IPS-18c (cell line): ENCODE measurements around the gene PCSK5.
A peak's percentile ranks its signal among the peaks of the same experiment; 100 is the strongest.

ENCODE experiments used
- H3K4me3 ChIP-seq: 2 replicates; pipeline ENCODE4 v1.7.0; 2013; ENCODE audit warnings: low read depth, mild to moderate bottlenecking, low read length, moderate library complexity; ENCODE audit not compliant: insufficient read depth
- H3K9me3 ChIP-seq: one replicate; pipeline ENCODE4 v1.6.1; 2013; ENCODE audit warnings: mild to moderate bottlenecking, low read length, moderate library complexity; ENCODE audit not compliant: control insufficient read depth, insufficient read depth

PCSK5 gene

DNA sequence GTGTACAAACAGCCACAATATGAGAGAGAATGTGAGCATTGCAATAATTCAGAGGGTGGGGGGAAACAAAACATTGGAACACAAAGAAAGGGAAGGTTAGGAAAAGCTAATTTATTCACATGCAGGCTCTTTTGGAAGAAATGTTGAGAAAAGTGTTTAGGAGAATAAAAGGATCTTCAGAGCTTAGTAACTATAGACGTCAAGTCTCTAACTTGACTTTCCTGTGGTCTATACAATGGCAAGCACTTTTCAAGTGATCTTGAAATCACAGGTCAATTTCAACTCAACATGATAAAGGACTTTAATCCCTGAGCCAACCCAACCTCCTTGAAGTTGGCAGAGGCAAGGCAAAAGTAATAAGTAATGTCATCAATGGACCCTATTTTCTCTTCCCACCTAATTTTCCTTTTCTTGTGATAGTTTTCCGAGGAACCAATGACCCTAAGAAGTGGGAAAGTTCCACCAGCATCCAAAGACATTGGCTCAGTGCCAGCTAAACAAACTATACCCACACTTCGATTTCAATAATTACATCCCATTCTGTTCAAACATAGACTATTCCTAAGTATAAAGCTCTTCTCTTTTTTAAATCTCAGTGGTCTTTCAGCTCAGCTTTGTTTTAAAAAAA is 480.0 kb downstream of the PCSK5 start:
- Histone ChIP-seq H3K9me3 (no peaks in the 10 kb centered on the region), H3K4me3 (no peak overlapping the region)

DNA sequence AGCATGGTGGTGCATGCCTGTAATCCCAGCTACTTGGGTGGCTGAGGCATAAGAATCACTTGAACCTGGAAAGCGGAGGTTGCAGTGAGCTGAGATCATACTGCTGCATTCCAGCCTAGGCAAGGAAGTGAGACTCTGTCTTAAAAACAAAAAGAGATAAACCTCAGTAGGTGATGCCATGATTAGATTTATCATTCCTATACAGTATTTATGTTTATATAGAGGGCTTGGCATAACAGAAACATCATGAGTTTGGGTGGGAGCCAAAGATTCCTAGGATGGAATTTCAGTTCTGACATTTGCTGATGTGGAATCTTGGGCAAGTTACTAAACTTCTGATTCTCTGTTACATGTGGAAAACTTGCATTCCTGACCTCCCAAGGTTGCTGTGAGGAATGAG is 481.4 kb downstream of the PCSK5 start:
- Histone ChIP-seq H3K9me3 (no peaks in the 10 kb centered on the region), H3K4me3 (no peak overlapping the region)

- Histone ChIP-seq H3K9me3 (no peaks in the 10 kb centered on the region), H3K4me3 (no peak overlapping the region)
These were observed 481.9 kb downstream of the PCSK5 start for GRCh38 chr9:76372336-76372735.

GRCh38 chr9:76373173-76373783 is 482.8 kb downstream of the PCSK5 start:
- H3K4me3 ChIP-seq: no peak overlapping the region
- H3K9me3 ChIP-seq: no peaks in the 10 kb centered on the region

DNA sequence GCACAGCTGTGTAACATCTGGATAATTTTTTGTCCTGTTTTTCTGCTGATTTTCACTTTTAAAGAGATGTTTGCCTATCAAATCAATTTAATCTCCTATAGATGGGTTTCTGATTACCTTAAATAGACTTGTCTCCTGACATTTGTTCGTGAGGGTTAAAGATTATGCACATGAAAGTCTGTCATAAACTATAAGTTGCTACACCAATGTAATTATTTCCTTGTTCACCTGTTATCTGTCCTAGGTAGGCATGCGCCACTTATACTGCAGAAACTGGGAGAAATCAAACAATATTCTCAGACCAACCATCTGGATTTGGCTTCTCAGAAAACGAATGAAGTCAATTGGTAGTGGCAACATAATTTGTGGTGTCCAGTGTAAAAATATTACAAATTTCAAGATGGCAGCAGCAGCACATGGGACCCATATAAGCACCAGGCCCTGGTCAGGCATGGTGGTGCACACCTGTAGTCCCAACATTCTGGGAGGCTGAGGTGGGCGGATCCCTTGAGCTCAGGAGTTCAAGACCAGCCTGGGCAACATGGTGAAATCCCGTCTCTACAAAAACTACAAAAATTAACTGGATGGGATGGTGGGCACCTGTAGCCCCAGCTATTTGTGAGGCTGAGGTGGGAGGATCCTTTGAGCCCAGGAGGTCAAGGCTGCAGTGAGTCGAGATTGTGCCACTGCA is 483.5 kb downstream of the PCSK5 start:
- Histone ChIP-seq H3K4me3 (no peak overlapping the region), H3K9me3 (no peaks in the 10 kb centered on the region)

DNA sequence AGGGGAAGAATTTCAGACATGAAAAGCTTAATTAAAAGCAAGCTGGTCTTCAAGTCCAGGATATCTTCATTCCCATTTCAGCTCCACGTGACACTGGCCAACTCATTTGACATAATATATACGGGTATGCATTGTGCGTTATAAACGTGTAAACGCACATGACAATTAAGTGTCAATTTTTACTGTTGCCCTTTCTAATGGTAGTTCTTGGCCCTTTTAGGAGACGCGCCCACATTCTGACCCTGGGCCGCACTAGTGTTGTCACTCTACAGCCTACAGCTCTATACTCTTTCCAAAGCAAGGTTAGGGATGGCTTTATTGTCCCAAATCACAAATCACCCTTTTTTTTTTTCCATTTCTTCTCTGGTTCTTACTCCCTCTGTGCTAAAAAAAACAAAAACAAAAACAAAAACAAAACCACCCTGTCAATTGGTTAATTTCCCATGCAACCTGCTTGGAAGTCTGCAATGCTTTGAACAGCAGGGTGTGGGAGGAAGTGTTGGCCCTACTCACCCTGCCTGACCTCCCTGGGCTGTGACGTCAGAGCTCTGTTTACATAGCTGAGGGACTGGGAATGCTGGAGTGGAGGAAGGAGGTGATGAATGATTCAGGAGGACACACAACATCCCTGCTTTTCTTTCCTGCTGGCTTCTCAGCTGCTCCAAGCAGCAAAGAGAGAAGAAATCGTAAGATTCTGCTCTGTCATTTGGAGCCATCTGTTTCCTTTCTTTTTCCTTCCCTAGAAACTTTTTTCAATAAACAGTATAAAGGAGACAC is 484.5 kb downstream of the PCSK5 start:
- no peak overlapping the region for H3K4me3 ChIP-seq
- no peaks in the 10 kb centered on the region for H3K9me3 ChIP-seq

DNA sequence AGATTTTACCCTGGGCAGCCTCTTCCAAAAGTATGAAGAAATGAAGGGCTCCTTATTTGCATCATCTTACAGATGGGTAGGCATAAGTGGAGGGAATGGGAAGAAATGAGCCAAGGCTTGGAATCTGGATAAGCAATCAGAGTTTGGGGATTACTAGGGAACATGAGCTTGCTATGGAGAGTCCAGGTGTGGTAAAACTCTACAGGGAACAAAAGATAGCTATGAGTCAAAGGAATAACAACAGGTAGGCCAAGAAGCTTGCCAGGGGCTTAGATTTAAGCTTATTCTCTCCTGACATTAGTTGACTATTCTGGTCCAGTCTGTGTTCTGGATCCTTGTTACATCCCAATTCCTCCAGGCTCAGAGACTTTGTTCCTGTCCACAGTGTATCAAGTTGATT is 487.3 kb downstream of the PCSK5 start:
- Histone ChIP-seq H3K4me3 (no peak overlapping the region), H3K9me3 (no peaks in the 10 kb centered on the region)

DNA sequence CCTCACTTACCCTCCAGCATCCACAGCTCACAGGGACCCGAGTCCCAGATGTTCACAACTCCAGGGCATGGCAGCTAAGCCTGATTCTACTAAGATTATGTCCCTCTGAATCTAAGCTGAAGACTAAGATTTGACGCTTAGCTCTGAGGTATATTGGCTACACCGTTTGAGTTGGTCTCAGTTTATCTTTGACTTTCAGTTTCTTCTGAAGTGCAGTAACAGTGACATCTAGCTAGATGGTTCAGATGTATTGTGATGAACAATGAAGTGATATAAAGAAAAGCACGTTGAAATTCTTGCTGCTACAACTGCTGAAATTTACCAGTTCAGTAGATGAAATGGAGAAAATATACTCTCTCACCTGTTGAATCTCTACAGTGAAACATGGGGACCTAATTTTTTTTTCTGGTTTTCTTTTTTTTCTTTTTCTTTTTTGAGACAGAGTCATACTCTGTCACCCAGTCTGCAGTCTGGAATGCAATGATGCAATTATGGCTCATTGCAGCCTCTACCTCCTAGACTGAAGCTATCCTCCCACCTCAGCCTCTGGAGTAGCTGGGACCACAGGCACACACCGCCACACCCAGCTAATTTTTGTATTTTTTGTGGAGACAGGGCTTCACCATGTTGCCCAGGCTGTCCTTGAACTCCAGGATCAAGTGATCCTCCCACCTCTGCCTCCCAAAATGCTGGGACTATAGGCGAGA is 488.0 kb downstream of the PCSK5 start:
- no peaks in the 10 kb centered on the region for H3K9me3 ChIP-seq
- no peak overlapping the region for H3K4me3 ChIP-seq

GRCh38 chr9:76379494-76379893 is 489.0 kb downstream of the PCSK5 start:
- no peaks in the 10 kb centered on the region for H3K9me3 ChIP-seq

GRCh38 chr9:76390656-76391055 is 500.2 kb downstream of the PCSK5 start:
- H3K4me3 ChIP-seq: no peak overlapping the region

More at GRCh38 chr9:76379494-76379893, 489.0 kb downstream of the PCSK5 start:
- no peak overlapping the region for H3K4me3 ChIP-seq

GRCh38 chr9:76394195-76394959 is 503.9 kb downstream of the PCSK5 start, which contains the start of gene RFK:
RFK (minus strand) TSS chr9:76394426; CDS start chr9:76394171, 255 bp downstream.
- H3K9me3 ChIP-seq: no peaks in the 10 kb centered on the region
- H3K4me3 ChIP-seq: peak within 1 kb of the TSS; percentile 88

More at GRCh38 chr9:76390656-76391055, 500.2 kb downstream of the PCSK5 start:
- no peaks in the 10 kb centered on the region for H3K9me3 ChIP-seq

GRCh38 chr9:76394960-76395252 is 504.4 kb downstream of the PCSK5 start:
- Histone ChIP-seq H3K4me3 (peak overlapping the region; percentile 75), H3K9me3 (no peaks in the 10 kb centered on the region)

DNA sequence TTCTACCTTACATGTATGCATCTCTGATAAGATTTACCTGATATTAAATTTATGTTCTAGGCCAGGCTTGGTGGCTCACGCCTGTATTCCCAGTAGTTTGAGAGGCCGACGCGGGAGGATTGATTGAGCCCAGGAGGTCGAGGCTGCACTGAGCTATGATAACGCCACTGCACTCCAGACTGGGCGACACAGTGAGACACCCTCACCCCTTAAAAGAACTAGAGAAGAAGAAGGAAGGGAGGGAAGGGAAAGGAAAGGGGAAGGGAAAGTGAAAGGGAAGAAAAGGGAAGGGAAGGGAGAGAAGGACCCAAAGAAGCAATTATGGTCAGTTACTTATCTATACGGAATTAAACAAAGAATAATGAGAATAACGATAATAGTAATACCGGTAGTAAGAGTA is 504.9 kb downstream of the PCSK5 start:
- no peaks in the 10 kb centered on the region for H3K9me3 ChIP-seq

DNA sequence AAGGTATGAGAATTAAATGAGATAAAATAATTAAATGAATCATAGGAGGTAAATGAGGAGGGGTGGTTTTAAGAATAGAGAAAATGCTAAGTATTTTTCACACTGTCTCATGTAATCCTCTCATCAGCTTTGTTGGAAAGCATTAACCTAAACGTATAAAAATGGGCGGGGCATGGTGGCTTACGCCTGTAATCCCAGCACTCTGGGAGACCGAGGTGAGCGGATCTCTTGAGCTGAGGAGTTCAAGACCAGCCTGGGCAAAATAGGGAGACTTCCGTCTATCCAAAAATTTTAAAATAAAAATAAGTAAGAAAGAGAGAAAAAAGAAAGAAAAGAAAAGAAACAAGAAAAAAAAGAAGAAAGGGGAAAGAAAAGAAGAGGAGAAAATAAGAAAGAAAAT is 505.7 kb downstream of the PCSK5 start:
- Histone ChIP-seq H3K4me3 (no peak overlapping the region), H3K9me3 (no peaks in the 10 kb centered on the region)

More for the DNA sequence above, 504.9 kb downstream of the PCSK5 start:
- H3K4me3 ChIP-seq: peak overlapping the region; percentile 75; the same call in 1 of the 2 replicates

- no peak overlapping the region for H3K4me3 ChIP-seq
- H3K9me3 ChIP-seq: no peaks in the 10 kb centered on the region
These were observed 506.1 kb downstream of the PCSK5 start for GRCh38 chr9:76396597-76396996.

DNA sequence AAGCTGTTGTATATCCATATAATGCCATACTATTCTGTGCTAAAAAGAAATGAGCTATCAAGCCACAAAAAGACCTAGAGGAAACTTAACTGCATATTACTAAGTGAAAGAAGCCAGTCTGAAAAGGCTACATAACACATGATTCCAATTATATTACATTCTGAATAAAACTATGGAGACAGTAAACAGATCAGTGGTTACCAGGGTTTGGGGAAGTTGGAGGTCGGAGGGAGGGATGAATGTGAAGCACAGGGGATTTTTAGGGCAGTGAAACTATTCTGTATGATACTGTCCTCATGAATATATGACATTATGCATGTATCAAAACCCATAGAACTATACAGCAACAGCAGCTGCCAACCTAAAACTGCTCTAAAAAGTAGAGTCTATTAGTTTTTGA is 509.4 kb downstream of the PCSK5 start:
- Histone ChIP-seq H3K4me3 (no peak overlapping the region), H3K9me3 (no peaks in the 10 kb centered on the region)
